ENCODE results near the gene MRPL10. TPM values are rescaled to one million over a fixed set of nuclear protein-coding genes. Genes with fewer than 3 reads are reported as not detected.

MRPL10 gene
- total and polyA plus RNA-seq, 2 experiments from 2014 or later, result 50.2 to 74.7 TPM

DNA sequence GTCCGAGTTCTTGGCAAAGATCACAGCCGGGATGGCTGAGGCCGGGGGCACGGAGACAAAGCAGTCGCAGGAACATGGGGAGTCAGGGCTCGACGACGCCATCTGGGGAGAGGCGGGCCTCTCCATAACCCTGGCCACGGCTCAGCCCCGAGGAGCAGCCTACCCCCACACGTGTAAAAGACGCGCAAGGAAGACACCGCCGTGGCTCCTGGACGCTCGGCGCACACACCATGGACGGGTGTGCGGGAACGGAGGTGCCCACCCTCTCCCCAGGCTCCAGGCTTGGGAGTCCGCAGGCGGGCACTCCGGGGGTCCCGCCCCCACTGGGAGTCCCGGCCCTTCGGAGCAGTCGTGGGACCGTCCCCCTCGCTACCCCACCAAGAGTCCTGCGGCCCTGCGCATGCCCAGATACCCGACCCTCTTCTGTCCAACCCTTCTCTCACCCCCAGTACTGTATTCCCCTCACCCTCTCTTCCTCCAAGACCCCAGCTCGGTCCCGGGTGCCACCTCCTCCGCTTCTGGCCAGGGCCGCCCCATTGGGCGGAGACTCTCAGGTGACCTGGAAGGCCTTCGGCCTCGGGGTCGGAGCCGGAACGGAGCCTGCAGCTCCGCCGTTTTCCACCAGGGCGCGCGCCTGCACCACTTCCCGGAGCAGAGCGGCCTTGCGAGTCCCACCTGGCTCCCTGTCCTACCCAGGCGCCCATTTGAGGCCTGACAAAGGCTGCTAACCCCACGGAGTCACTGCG is 9.6 kb upstream of the MRPL10 start, which contains the start of gene SCRN2:
Gene SCRN2, minus strand, starts transcription at position 532 of the 746 bp plus-strand sequence. Its CDS starts 430 bp downstream, at position 102.
- Histone ChIP-seq H3K9me2 (ENCODE audit: insufficient read depth) (no peaks in the 10 kb centered on the region), H3K27me3 (ENCODE audit: insufficient read depth) (peaks cover 24% of the 10 kb centered on the region), H3K79me2 (replicated peaks; ENCODE audit: insufficient read depth) (no peaks in the 10 kb centered on the region; the same call in 1 of the 2 replicates), H3K4me1 (ENCODE audit: insufficient read depth) (peaks cover 20% of the 10 kb centered on the region; the same call in 1 of the 2 replicates), H3K36me3 (ENCODE audit: insufficient read depth) (no peaks in the 10 kb centered on the region), H2AFZ (peak within 1 kb of the TSS; percentile 95), H3K4me2 (peak within 1 kb of the TSS; percentile 95), H3F3A (replicated peaks; ENCODE audit: low read depth) (no peaks in the 10 kb centered on the region), H3K27ac (ENCODE audit: low read depth) (no peak within 1 kb of the TSS), H3K4me3 (peak within 1 kb of the TSS; percentile 94), H4K20me1 (replicated peaks; ENCODE audit: insufficient read depth) (no peaks in the 10 kb centered on the region)
- H3K27me3 Mint-ChIP-seq (ENCODE audit: insufficient read depth, low read depth, poor library complexity), result peaks cover 30% of the 10 kb centered on the region
- H3K27ac Mint-ChIP-seq, result no peak within 1 kb of the TSS
- H3K9me3 Mint-ChIP-seq, result no peaks in the 10 kb centered on the region
- ATAC-seq (peak; percentile 93), DNase-seq (ENCODE audit: low spot score) (peak; percentile 96)
- TF ChIP-seq ZNF331 (CRISPR knock-in tag; IDR thresholded peaks at IDR 0.05; ENCODE audit: low read depth) (no peak), CREB1 (CRISPR knock-in tag; IDR thresholded peaks at IDR 0.05; ENCODE audit: low read depth) (no peak), POLR2AphosphoS5 (IDR thresholded peaks at IDR 0.05; ENCODE audit: low read depth) (peak; percentile 82), STAT1 (IDR thresholded peaks at IDR 0.05; ENCODE audit: unreplicated experiment) (no peak), JUNB (IDR thresholded peaks at IDR 0.05; ENCODE audit: unreplicated experiment) (no peak), REST (IDR thresholded peaks at IDR 0.05; ENCODE audit: unreplicated experiment) (no peak), EZH2 (IDR thresholded peaks at IDR 0.05; ENCODE audit: low read depth, unreplicated experiment) (no peak), CTCF (conservative IDR thresholded peaks at IDR 0.05; ENCODE audit: low read depth in 2 of 2) (peak; percentile 79 to 97), ZNF114 (CRISPR knock-in tag; IDR thresholded peaks at IDR 0.05) (no peak), EZH2phosphoT487 (IDR thresholded peaks at IDR 0.05; ENCODE audit: unreplicated experiment) (no peak), ETS1 (IDR thresholded peaks at IDR 0.05) (peak; percentile 32; the same call in 1 of the 2 replicates), NANOG (IDR thresholded peaks at IDR 0.05; ENCODE audit: borderline replicate concordance) (no peak)
- TF ChIP-seq, protein P1, sequence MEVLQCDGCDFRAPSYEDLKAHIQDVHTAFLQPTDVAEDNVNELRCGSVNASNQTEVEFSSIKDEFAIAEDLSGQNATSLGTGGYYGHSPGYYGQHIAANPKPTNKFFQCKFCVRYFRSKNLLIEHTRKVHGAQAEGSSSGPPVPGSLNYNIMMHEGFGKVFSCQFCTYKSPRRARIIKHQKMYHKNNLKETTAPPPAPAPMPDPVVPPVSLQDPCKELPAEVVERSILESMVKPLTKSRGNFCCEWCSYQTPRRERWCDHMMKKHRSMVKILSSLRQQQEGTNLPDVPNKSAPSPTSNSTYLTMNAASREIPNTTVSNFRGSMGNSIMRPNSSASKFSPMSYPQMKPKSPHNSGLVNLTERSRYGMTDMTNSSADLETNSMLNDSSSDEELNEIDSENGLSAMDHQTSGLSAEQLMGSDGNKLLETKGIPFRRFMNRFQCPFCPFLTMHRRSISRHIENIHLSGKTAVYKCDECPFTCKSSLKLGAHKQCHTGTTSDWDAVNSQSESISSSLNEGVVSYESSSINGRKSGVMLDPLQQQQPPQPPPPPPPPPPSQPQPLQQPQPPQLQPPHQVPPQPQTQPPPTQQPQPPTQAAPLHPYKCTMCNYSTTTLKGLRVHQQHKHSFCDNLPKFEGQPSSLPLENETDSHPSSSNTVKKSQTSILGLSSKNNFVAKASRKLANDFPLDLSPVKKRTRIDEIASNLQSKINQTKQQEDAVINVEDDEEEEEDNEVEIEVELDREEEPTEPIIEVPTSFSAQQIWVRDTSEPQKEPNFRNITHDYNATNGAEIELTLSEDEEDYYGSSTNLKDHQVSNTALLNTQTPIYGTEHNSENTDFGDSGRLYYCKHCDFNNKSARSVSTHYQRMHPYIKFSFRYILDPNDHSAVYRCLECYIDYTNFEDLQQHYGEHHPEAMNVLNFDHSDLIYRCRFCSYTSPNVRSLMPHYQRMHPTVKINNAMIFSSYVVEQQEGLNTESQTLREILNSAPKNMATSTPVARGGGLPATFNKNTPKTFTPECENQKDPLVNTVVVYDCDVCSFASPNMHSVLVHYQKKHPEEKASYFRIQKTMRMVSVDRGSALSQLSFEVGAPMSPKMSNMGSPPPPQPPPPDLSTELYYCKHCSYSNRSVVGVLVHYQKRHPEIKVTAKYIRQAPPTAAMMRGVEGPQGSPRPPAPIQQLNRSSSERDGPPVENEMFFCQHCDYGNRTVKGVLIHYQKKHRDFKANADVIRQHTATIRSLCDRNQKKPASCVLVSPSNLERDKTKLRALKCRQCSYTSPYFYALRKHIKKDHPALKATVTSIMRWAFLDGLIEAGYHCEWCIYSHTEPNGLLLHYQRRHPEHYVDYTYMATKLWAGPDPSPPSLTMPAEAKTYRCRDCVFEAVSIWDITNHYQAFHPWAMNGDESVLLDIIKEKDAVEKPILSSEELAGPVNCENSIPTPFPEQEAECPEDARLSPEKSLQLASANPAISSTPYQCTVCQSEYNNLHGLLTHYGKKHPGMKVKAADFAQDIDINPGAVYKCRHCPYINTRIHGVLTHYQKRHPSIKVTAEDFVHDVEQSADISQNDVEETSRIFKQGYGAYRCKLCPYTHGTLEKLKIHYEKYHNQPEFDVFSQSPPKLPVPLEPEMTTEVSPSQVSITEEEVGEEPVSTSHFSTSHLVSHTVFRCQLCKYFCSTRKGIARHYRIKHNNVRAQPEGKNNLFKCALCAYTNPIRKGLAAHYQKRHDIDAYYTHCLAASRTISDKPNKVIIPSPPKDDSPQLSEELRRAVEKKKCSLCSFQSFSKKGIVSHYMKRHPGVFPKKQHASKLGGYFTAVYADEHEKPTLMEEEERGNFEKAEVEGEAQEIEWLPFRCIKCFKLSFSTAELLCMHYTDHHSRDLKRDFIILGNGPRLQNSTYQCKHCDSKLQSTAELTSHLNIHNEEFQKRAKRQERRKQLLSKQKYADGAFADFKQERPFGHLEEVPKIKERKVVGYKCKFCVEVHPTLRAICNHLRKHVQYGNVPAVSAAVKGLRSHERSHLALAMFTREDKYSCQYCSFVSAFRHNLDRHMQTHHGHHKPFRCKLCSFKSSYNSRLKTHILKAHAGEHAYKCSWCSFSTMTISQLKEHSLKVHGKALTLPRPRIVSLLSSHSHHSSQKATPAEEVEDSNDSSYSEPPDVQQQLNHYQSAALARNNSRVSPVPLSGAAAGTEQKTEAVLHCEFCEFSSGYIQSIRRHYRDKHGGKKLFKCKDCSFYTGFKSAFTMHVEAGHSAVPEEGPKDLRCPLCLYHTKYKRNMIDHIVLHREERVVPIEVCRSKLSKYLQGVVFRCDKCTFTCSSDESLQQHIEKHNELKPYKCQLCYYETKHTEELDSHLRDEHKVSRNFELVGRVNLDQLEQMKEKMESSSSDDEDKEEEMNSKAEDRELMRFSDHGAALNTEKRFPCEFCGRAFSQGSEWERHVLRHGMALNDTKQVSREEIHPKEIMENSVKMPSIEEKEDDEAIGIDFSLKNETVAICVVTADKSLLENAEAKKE (CRISPR knock-in tag; IDR thresholded peaks at IDR 0.05), result no peak
- peak within 1 kb of the TSS; percentile 95 for H3K4me3 Mint-ChIP-seq
- peaks cover 46% of the 10 kb centered on the region for H3K4me1 Mint-ChIP-seq
- H3K36me3 Mint-ChIP-seq (ENCODE audit: low read depth), result peaks cover 3% of the 10 kb centered on the region; the same call in 1 of the 3 replicates

All from GM23338 (cell line).